Neural progenitor cell (in vitro differentiated cells): Measurements from ENCODE around the gene RHBDL3. TPM values are rescaled to one million over a fixed set of nuclear protein-coding genes. Genes with fewer than 3 reads are reported as not detected.

Experiments
- DNase-seq: peaks from one replicate; pipeline ENCODE4 v3.0.0-alpha.2; 2016; ENCODE audit warnings: low spot score
- H2AFZ ChIP-seq: fragments of 200-600 bp; sonication (generic); replicated peaks from 2 replicates; pipeline ENCODE4 v1.6.1; 2016; ENCODE audit warnings: antibody characterized with exemption
- H3F3A ChIP-seq: fragments of 200-600 bp; sonication (generic); 2 replicates; pipeline ENCODE4 v1.6.1; 2016; ENCODE audit warnings: antibody characterized with exemption, low read depth
- H3K27ac ChIP-seq: fragments of 200-600 bp; sonication (generic); 2 replicates; pipeline ENCODE4 v1.5.1; 2016; ENCODE audit warnings: mild to moderate bottlenecking
- H3K27me3 ChIP-seq: fragments of 200-600 bp; sonication (generic); 2 replicates; pipeline ENCODE4 v1.6.1; 2016; ENCODE audit warnings: mild to moderate bottlenecking, moderate library complexity
- H3K36me3 ChIP-seq: fragments of 200-600 bp; sonication (generic); 2 replicates; pipeline ENCODE4 v1.5.1; 2016
- H3K4me1 ChIP-seq: fragments of 200-600 bp; sonication (generic); 2 replicates; pipeline ENCODE4 v1.6.1; 2016; ENCODE audit warnings: mixed run types
- H3K4me2 ChIP-seq: fragments of 200-600 bp; sonication (generic); 2 replicates; pipeline ENCODE4 v1.6.1; 2016
- H3K4me3 ChIP-seq: fragments of 200-600 bp; sonication (generic); 2 replicates; pipeline ENCODE4 v1.5.1; 2016
- H3K79me2 ChIP-seq: fragments of 200-600 bp; sonication (generic); 2 replicates; pipeline ENCODE4 v1.6.1; 2016; ENCODE audit warnings: low read depth
- H3K9ac ChIP-seq: fragments of 200-600 bp; sonication (generic); 2 replicates; pipeline ENCODE4 v1.6.1; 2016
- H3K9me3 ChIP-seq: fragments of 200-600 bp; sonication (generic); 2 replicates; pipeline ENCODE4 v1.5.1; 2016; ENCODE audit warnings: low read depth
- H4K20me1 ChIP-seq: fragments of 200-600 bp; sonication (generic); 2 replicates; pipeline ENCODE4 v1.6.1; 2016; ENCODE audit warnings: low read depth
- H3K27ac Mint-ChIP-seq: 3 replicates; pipeline ENCODE4 v1.8.0; 2021; ENCODE audit warnings: mixed read lengths
- H3K27me3 Mint-ChIP-seq: 2 replicates; pipeline ENCODE4 v1.8.0; 2022; ENCODE audit warnings: low read depth, mild to moderate bottlenecking, inconsistent platforms, moderate library complexity, mixed read lengths; ENCODE audit not compliant: insufficient read depth
- H3K36me3 Mint-ChIP-seq: 3 replicates; pipeline ENCODE4 v1.8.0; 2021; ENCODE audit warnings: mixed read lengths
- H3K4me1 Mint-ChIP-seq: 3 replicates; pipeline ENCODE4 v1.8.0; 2021; ENCODE audit warnings: mixed read lengths
- H3K4me3 Mint-ChIP-seq: 3 replicates; pipeline ENCODE4 v1.8.0; 2021; ENCODE audit warnings: mild to moderate bottlenecking, moderate library complexity, mixed read lengths
- H3K9me3 Mint-ChIP-seq: 3 replicates; pipeline ENCODE4 v1.8.0; 2020; ENCODE audit warnings: mixed read lengths
- CTCF ChIP-seq: fragments of 200-600 bp; sonication (generic); IDR thresholded peaks from 2 replicates; pipeline ENCODE4 v1.5.1; 2017; ENCODE audit warnings: antibody characterized with exemption, mild to moderate bottlenecking
- EZH2 ChIP-seq: fragments of 200-600 bp; sonication (generic); IDR thresholded peaks from 2 replicates; pipeline ENCODE4 v1.6.1; 2017; ENCODE audit warnings: antibody characterized with exemption, mild to moderate bottlenecking, moderate library complexity
- EZH2phosphoT487 ChIP-seq: fragments of 200-600 bp; sonication (generic); IDR thresholded peaks from 2 replicates; pipeline ENCODE4 v1.6.1; 2017; ENCODE audit warnings: antibody characterized with exemption
- total RNA-seq: library from RNA; depleted of rRNA; stranded (reverse); fragments of >200 nt; gene quantifications from 2 replicates; pipeline ENCODE4 v1.2.3, GENCODE V29; 2015; ENCODE audit warnings: low replicate concordance

Gene RHBDL3
- total RNA-seq, 1 donor from 2014 or later, result 2.5 TPM

DNA sequence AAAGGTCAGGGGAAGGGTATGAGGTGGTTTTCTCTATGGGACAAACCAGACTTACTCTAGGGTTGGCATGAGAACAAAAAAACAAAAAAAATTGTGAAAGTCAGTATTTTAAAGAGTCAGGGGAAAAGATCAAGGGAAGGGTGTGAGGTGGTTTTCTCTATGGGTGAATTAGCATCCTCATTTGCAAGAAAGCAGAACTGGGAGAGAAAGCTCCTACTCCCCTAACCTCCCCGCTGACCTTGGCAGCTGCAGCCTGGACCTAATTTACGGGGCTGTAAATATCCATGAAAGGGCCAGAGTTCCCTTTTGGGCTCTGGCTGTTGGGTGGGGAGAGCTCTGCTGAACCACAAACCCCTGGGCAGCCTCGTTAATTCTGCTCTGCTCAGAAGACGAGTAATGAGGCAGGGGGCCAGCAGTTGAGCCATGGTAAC is 10.6 kb downstream of the RHBDL3 start:
- peaks cover 58% of the 10 kb centered on the region for H3K4me1 Mint-ChIP-seq
- H3K4me3 Mint-ChIP-seq, result no peak overlapping the region
- no peak for DNase-seq

DNA sequence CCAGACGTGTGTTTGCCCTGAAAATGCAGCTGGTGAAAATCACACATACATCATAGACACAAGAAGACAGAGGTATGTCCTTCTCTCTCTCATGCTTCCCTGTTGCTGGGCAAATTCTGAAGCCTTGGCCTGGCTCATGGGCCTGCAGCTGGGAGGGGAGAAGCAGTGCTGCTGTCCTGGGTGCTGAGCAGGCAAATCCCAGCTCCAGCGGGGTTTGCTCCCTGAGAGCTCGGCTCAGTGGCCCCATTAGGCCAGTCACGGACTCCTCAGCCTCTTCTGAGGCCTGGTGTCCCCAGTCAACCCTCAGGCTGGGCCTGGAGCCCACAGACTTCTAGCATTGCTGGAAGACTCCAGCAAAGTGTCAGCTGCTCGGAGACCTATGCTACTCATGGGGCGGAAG is 11.7 kb downstream of the RHBDL3 start:
- Mint-ChIP-seq H3K4me1 (peaks cover 56% of the 10 kb centered on the region), H3K4me3 (peak overlapping the region; percentile 38), H3K27ac (no peak overlapping the region), H3K9me3 (no peaks in the 10 kb centered on the region), H3K36me3 (no peaks in the 10 kb centered on the region), H3K27me3 (peaks cover 7% of the 10 kb centered on the region)
- Histone ChIP-seq H3K4me1 (peaks cover 34% of the 10 kb centered on the region), H3K27me3 (no peaks in the 10 kb centered on the region), H3K36me3 (no peaks in the 10 kb centered on the region), H3K27ac (no peak overlapping the region), H3K4me3 (no peak overlapping the region), H4K20me1 (peaks cover 25% of the 10 kb centered on the region), H3K9ac (no peak overlapping the region), H3K4me2 (no peak overlapping the region), H3K9me3 (no peaks in the 10 kb centered on the region), H2AFZ (no peak overlapping the region), H3K79me2 (no peaks in the 10 kb centered on the region), H3F3A (peaks cover 55% of the 10 kb centered on the region)
- TF ChIP-seq EZH2 (no peak), EZH2phosphoT487 (no peak), CTCF (no peak)
- peak; percentile 75 for DNase-seq

More for the DNA sequence above, 10.6 kb downstream of the RHBDL3 start:
- no peaks in the 10 kb centered on the region for H3K36me3 ChIP-seq
- no peak overlapping the region for H3K27ac ChIP-seq
- H3K27ac Mint-ChIP-seq, result no peak overlapping the region
- H3K9ac ChIP-seq, result no peak overlapping the region
- H3K9me3 Mint-ChIP-seq, result no peaks in the 10 kb centered on the region
- H3K27me3 ChIP-seq, result no peaks in the 10 kb centered on the region
- H2AFZ ChIP-seq, result no peak overlapping the region
- no peak overlapping the region for H3K4me3 ChIP-seq
- H3K9me3 ChIP-seq, result no peaks in the 10 kb centered on the region
- peaks cover 56% of the 10 kb centered on the region for H3F3A ChIP-seq
- no peak overlapping the region for H3K4me2 ChIP-seq
- H3K36me3 Mint-ChIP-seq, result no peaks in the 10 kb centered on the region
- no peak for TF ChIP-seq EZH2
- TF ChIP-seq CTCF, result no peak
- no peak for TF ChIP-seq EZH2phosphoT487
- H3K27me3 Mint-ChIP-seq, result peaks cover 10% of the 10 kb centered on the region
- H3K79me2 ChIP-seq, result peaks cover 4% of the 10 kb centered on the region
- peaks cover 32% of the 10 kb centered on the region for H3K4me1 ChIP-seq
- peaks cover 29% of the 10 kb centered on the region for H4K20me1 ChIP-seq

DNA sequence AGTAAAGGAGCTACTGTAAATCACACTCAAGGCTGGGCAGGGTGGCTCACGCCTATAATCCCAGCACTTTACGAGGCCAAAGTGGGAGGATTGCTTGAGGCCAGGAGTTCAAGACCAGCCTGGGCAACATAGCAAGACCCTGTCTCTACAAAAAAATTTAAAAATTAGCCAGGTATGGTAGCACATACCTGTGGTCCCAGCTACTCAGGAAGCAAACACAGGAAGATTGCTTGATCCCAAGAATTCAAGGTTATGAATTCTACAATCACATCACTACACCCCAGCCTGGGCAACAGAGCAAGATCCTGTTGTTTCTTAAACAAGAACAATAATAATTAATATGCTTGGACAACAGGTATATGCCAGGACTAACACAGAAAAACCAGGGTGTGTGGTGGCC is 13.2 kb downstream of the RHBDL3 start:
- Histone ChIP-seq H3K4me2 (no peak overlapping the region), H3K9ac (no peak overlapping the region), H3K36me3 (no peaks in the 10 kb centered on the region), H4K20me1 (peaks cover 25% of the 10 kb centered on the region), H3K4me1 (peaks cover 28% of the 10 kb centered on the region), H3K27me3 (no peaks in the 10 kb centered on the region), H3K27ac (no peak overlapping the region), H3K9me3 (no peaks in the 10 kb centered on the region), H3K79me2 (no peaks in the 10 kb centered on the region), H3K4me3 (no peak overlapping the region), H3F3A (peaks cover 49% of the 10 kb centered on the region), H2AFZ (no peak overlapping the region)
- DNase-seq, result no peak
- Mint-ChIP-seq H3K36me3 (no peaks in the 10 kb centered on the region), H3K27ac (no peak overlapping the region), H3K4me3 (no peak overlapping the region), H3K4me1 (peaks cover 57% of the 10 kb centered on the region), H3K27me3 (peaks cover 7% of the 10 kb centered on the region), H3K9me3 (no peaks in the 10 kb centered on the region)
- no peak for TF ChIP-seq CTCF
- TF ChIP-seq EZH2phosphoT487, result no peak
- TF ChIP-seq EZH2, result no peak
